Measurements from ENCODE around the gene C1orf21. TPM values are rescaled to one million over a fixed set of nuclear protein-coding genes. Genes with fewer than 3 reads are reported as not detected.

Gene C1orf21
- total RNA-seq, 4 donors from 2014 or later, result 106 to 206 (median 154) TPM

DNA sequence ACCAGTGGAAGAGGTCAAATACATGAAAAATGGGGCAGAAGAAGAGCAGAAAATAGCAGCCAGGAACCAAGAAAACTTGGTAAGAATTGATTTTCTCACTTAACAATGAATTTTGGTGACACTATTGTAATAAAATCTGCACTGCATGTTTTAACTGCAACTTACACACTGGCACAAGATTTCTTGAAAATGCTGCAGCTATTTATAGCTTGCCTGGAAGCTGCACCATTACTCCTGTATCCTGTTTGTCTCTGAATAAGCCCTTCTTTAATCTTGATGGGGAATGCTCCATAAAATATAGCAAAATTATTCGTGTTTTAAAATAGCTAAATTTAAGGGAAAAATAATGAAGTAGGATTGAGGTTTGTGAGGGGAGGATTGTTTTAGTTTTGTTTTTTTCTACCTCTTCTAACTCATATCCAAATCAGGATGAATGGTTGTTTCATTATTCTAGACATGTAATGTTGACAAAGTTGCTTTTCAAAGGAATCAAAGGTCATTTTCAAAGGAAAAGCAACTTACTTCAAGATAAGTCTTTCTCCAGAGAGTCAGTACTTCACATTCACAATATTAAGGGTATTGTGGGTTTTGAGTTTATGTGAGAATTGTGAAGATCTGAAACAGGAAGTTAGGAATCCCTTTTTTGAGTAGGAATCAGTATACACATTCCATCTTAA lies 120.9 kb downstream of the C1orf21 start:
- no peaks in the 10 kb centered on the region for H3K27me3 ChIP-seq
- peaks cover 57 to 69% of the 10 kb centered on the region in 2 donors for H3K4me1 ChIP-seq
- in situ Hi-C loops (cut with MboI; ENCODE audit: low sequenced_read_pairs in 4 of 4) (no loop called here), intact Hi-C loops (cut with DNase I; ENCODE audit: low total_unique reads) (no loop called here)
- DNase-seq (no peak), ATAC-seq (no peak)
- H3K27ac ChIP-seq, result peak overlapping the region; percentile 88 to 96 (median 90)
- TF ChIP-seq POLR2A (IDR thresholded peaks at IDR 0.05), result no peak
- no peak overlapping the region for H3K4me3 ChIP-seq
- peaks cover 0 to 11% of the 10 kb centered on the region in 2 donors for H3K36me3 ChIP-seq
- no peaks in the 10 kb centered on the region for H3K9me3 ChIP-seq

- no peak for ATAC-seq
- TF ChIP-seq POLR2A (IDR thresholded peaks at IDR 0.05), result no peak
- TF ChIP-seq, protein P1, sequence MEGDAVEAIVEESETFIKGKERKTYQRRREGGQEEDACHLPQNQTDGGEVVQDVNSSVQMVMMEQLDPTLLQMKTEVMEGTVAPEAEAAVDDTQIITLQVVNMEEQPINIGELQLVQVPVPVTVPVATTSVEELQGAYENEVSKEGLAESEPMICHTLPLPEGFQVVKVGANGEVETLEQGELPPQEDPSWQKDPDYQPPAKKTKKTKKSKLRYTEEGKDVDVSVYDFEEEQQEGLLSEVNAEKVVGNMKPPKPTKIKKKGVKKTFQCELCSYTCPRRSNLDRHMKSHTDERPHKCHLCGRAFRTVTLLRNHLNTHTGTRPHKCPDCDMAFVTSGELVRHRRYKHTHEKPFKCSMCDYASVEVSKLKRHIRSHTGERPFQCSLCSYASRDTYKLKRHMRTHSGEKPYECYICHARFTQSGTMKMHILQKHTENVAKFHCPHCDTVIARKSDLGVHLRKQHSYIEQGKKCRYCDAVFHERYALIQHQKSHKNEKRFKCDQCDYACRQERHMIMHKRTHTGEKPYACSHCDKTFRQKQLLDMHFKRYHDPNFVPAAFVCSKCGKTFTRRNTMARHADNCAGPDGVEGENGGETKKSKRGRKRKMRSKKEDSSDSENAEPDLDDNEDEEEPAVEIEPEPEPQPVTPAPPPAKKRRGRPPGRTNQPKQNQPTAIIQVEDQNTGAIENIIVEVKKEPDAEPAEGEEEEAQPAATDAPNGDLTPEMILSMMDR (IDR thresholded peaks at IDR 0.05 in 4 of 5, conservative IDR thresholded peaks at IDR 0.05 in 1 of 5), result no peak
- no peak for DNase-seq
- intact Hi-C loops (cut with DNase I; ENCODE audit: low total_unique reads), result no loop called here
- in situ Hi-C loops (cut with MboI; ENCODE audit: low sequenced_read_pairs in 4 of 4), result no loop called here
- no peaks in the 10 kb centered on the region for H3K9me3 ChIP-seq
- peaks cover 51 to 70% of the 10 kb centered on the region in 2 donors for H3K4me1 ChIP-seq
- no peaks in the 10 kb centered on the region for H3K27me3 ChIP-seq
- H3K27ac ChIP-seq, result peak overlapping the region; percentile 88 to 96 (median 90)
- peaks cover 0 to 11% of the 10 kb centered on the region in 2 donors for H3K36me3 ChIP-seq
- H3K4me3 ChIP-seq, result no peak overlapping the region
Observed at GRCh38 chr1:184509105-184509504, 122.3 kb downstream of the C1orf21 start.

- intact Hi-C loops (cut with DNase I; ENCODE audit: low total_unique reads), result no loop called here
- DNase-seq, result no peak
Observed at GRCh38 chr1:184510110-184510509, 123.3 kb downstream of the C1orf21 start.

DNA sequence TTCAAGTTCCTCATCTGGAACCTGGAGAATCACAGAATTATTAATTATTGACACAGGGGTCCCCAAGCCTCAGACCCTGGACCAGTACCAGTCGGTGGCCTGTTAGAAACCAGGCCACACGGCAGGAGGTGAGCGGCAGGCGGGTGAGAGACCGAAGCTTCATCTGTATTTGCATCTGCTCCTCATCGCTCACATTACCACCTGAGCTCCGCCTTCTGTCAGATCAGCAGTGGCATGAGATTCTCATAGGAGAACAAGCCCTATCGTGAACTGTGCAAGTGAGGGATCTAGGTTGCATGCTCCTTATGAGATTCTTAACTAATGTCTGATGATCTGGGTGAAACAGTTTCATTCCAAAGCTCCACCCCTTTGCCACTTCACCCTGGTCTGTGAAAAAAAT lies 125.9 kb downstream of the C1orf21 start:
- intact Hi-C loops (cut with DNase I; ENCODE audit: low total_unique reads), result no loop called here
- H3K4me1 ChIP-seq, result peaks cover 58 to 72% of the 10 kb centered on the region in 2 donors
- no peaks in the 10 kb centered on the region for H3K27me3 ChIP-seq
- TF ChIP-seq, protein P1 (IDR thresholded peaks at IDR 0.05 in 4 of 5, conservative IDR thresholded peaks at IDR 0.05 in 1 of 5), result no peak
- no peak for TF ChIP-seq POLR2A (IDR thresholded peaks at IDR 0.05)
- no peak for DNase-seq
- H3K9me3 ChIP-seq, result no peaks in the 10 kb centered on the region
- no peak overlapping the region for H3K4me3 ChIP-seq
- peak overlapping the region; percentile 75 to 96 (median 90) for H3K27ac ChIP-seq
- no peak for ATAC-seq
- in situ Hi-C loops (cut with MboI; ENCODE audit: low sequenced_read_pairs in 4 of 4), result no loop called here
- peaks cover 0 to 11% of the 10 kb centered on the region in 2 donors for H3K36me3 ChIP-seq

More at GRCh38 chr1:184510110-184510509, 123.3 kb downstream of the C1orf21 start:
- Histone ChIP-seq H3K9me3 (no peaks in the 10 kb centered on the region), H3K36me3 (peaks cover 0 to 11% of the 10 kb centered on the region in 2 donors), H3K4me1 (peaks cover 59 to 72% of the 10 kb centered on the region in 2 donors), H3K4me3 (no peak overlapping the region), H3K27ac (peak overlapping the region; percentile 88 to 96 (median 90)), H3K27me3 (no peaks in the 10 kb centered on the region)
- in situ Hi-C loops (cut with MboI; ENCODE audit: low sequenced_read_pairs in 4 of 4), result no loop called here
- ATAC-seq, result no peak
- TF ChIP-seq, protein P1 (IDR thresholded peaks at IDR 0.05 in 4 of 5, conservative IDR thresholded peaks at IDR 0.05 in 1 of 5), result no peak
- no peak for TF ChIP-seq POLR2A (IDR thresholded peaks at IDR 0.05)

DNA sequence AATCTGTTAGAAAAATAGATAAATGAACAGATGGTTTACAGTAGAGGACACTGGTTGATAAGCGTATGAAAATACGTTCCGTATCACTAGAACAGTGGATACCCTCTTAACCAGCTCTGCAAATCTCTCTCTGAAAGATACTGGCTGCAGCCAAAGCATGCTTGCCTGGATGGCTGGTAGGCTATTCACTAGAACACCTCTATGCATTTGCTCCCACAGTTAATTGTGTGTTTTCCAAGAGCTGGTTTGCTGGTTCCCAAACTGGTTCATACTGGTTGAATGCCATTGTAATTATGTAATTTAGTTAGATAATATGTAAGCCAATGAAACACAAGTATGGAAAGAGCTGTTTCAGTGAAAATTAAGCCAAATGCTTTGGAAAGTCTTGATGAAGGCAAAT lies 126.6 kb downstream of the C1orf21 start:
- H3K27me3 ChIP-seq, result no peaks in the 10 kb centered on the region
- H3K4me1 ChIP-seq, result peaks cover 58 to 72% of the 10 kb centered on the region in 2 donors
- TF ChIP-seq, protein P1 (IDR thresholded peaks at IDR 0.05 in 4 of 5, conservative IDR thresholded peaks at IDR 0.05 in 1 of 5), result no peak
- TF ChIP-seq POLR2A (IDR thresholded peaks at IDR 0.05), result no peak
- peaks cover 0 to 11% of the 10 kb centered on the region in 2 donors for H3K36me3 ChIP-seq
- peak overlapping the region; percentile 75 to 96 (median 90) for H3K27ac ChIP-seq
- DNase-seq (no peak), ATAC-seq (no peak)
- intact Hi-C loops (cut with DNase I; ENCODE audit: low total_unique reads), result no loop called here
- no peak overlapping the region for H3K4me3 ChIP-seq
- in situ Hi-C loops (cut with MboI; ENCODE audit: low sequenced_read_pairs in 4 of 4), result no loop called here
- no peaks in the 10 kb centered on the region for H3K9me3 ChIP-seq

All from gastrocnemius medialis (tissue), 4 donors.